Uterus (tissue), 4 donors: ENCODE results near the gene RBFOX1. TPM values are rescaled to one million over a fixed set of nuclear protein-coding genes. Genes with fewer than 3 reads are reported as not detected.

ENCODE experiments used
- DNase-seq, 2 donors: peaks; one replicate each; pipeline ENCODE4 v3.0.0-alpha.2; 2019 to 2020
- H3K27ac ChIP-seq, 2 donors: fragments of 200-600 bp; sonication (generic); 1 replicate in 1 of 2; 2 replicates in 1 of 2; pipeline ENCODE4 v1.5.1; 2016 to 2018
- H3K27me3 ChIP-seq, 2 donors: fragments of 200-600 bp; sonication (generic); one replicate each; pipeline ENCODE4 v1.5.1; 2018 to 2019; ENCODE audit warnings: control low read depth in 1 of 2
- H3K36me3 ChIP-seq, 2 donors: fragments of 200-600 bp; sonication (generic); one replicate each; pipeline ENCODE4 v1.5.1; 2019; ENCODE audit warnings: control low read depth in 1 of 2
- H3K4me1 ChIP-seq, 2 donors: fragments of 200-600 bp; sonication (generic); one replicate each; pipeline ENCODE4 v1.5.1; 2018 to 2019; ENCODE audit warnings: control low read depth in 1 of 2
- H3K4me3 ChIP-seq, 2 donors: fragments of 200-600 bp; sonication (generic); 1 replicate in 1 of 2; 2 replicates in 1 of 2; pipeline ENCODE4 v1.5.1; 2018 to 2019; ENCODE audit warnings: mild to moderate bottlenecking in 1 of 2
- H3K9me3 ChIP-seq, 2 donors: fragments of 200-600 bp; sonication (generic); one replicate each; pipeline ENCODE4 v1.5.1; 2019; ENCODE audit warnings: control low read depth in 1 of 2
- CTCF ChIP-seq, 4 experiments: fragments of 200-600 bp in 2 of 4; fragments of 450-650 bp in 2 of 4; sonication (generic) in 2 of 4; IDR thresholded peaks; one replicate each; pipeline ENCODE4 v1.5.1; 2016 to 2019; ENCODE audit warnings: antibody characterized with exemption in 4 of 4, mild to moderate bottlenecking in 2 of 4, moderate library complexity in 1 of 4
- POLR2A ChIP-seq, 2 donors: fragments of 450-650 bp; IDR thresholded peaks; one replicate each; pipeline ENCODE4 v1.6.1; 2016; ENCODE audit warnings: antibody characterized with exemption in 2 of 2, mild to moderate bottlenecking in 1 of 2, moderate library complexity in 1 of 2
- intact Hi-C: fragments of 100-400 bp; cut with DNase I; formaldehyde crosslinking; loops from one replicate; pipeline ENCODE4 v1.15.1; 2023; ENCODE audit warnings: low total_unique reads
- total RNA-seq, 4 donors: library from RNA; depleted of rRNA in 3 of 4; stranded (reverse); fragments of >200 nt in 3 of 4; gene quantifications; one replicate each; pipeline versions ENCODE4 v1.1.0 to v1.2.4, GENCODE V29; 2014 to 2023
- donor health status: DM: yes; HTN: yes; CAD: no.

Gene RBFOX1
- total RNA-seq, 4 donors from 2014 or later: 0.55 TPM; not detected in 3

GRCh38 chr16:7637446-7637845 is 304.8 kb downstream of the RBFOX1 start:
- Histone ChIP-seq H3K27me3 (no peaks in the 10 kb centered on the region), H3K9me3 (no peaks in the 10 kb centered on the region), H3K4me1 (no peaks in the 10 kb centered on the region), H3K36me3 (no peaks in the 10 kb centered on the region), H3K27ac (no peak overlapping the region), H3K4me3 (no peak overlapping the region)
- intact Hi-C loops: no loop called here
- TF ChIP-seq POLR2A (IDR thresholded peaks at IDR 0.05): no peak
- no peak for DNase-seq

DNA sequence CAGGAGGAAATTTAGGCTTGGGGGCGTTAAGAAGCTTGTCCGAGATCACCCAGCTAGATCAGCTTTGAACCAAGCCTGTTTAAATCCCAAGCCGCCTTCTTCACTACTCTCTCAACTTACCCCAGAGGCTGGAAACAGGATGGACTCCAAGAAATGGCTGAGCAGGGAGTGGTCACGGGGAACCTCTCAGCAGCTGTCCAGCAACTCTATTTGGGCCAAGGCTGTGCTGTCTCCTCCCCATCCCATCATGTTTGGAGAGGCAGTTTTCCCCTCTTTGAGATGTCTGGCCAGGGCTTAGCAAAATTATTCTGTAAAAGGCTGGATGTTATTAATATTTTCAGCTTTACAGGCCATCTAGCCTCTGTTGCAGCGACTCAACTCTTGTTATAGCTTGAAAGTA is 305.7 kb downstream of the RBFOX1 start:
- Histone ChIP-seq H3K27me3 (no peaks in the 10 kb centered on the region), H3K9me3 (no peaks in the 10 kb centered on the region), H3K4me3 (no peak overlapping the region), H3K36me3 (no peaks in the 10 kb centered on the region), H3K4me1 (no peaks in the 10 kb centered on the region), H3K27ac (no peak overlapping the region)
- no peak for TF ChIP-seq POLR2A (IDR thresholded peaks at IDR 0.05)
- TF ChIP-seq CTCF (IDR thresholded peaks at IDR 0.05): no peak
- DNase-seq: no peak
- intact Hi-C loops: no loop called here

DNA sequence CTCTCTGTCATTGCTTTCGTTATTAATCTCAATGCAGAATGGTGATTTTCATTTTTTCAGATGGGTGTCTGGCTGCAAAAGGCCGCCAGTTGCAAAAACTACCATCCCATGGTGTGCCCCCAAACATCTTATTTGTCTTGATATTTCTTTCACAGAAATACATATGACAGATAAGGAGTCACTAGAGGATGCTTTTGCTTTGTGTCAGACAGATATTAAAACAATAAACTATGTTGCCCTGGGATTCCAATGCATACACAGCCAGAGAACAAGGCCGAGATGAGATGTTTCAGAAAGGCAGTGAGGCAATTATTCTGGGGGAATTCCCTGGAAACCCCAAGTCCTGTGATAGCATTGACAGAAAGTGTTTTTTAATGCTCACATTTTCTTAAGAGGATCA is 307.7 kb downstream of the RBFOX1 start:
- no peaks in the 10 kb centered on the region for H3K4me1 ChIP-seq
- H3K9me3 ChIP-seq: no peaks in the 10 kb centered on the region
- H3K27me3 ChIP-seq: no peaks in the 10 kb centered on the region
- no peaks in the 10 kb centered on the region for H3K36me3 ChIP-seq
- no peak for DNase-seq
- no peak overlapping the region for H3K27ac ChIP-seq
- intact Hi-C loops: no loop called here
- H3K4me3 ChIP-seq: no peak overlapping the region
- TF ChIP-seq POLR2A (IDR thresholded peaks at IDR 0.05): no peak
- no peak for TF ChIP-seq CTCF (IDR thresholded peaks at IDR 0.05)

- H3K4me3 ChIP-seq: no peak overlapping the region
- H3K4me1 ChIP-seq: no peaks in the 10 kb centered on the region
- DNase-seq: no peak
- TF ChIP-seq CTCF (IDR thresholded peaks at IDR 0.05) (no peak), POLR2A (IDR thresholded peaks at IDR 0.05) (no peak)
- no peaks in the 10 kb centered on the region for H3K27me3 ChIP-seq
- H3K27ac ChIP-seq: no peak overlapping the region
- intact Hi-C loops: no loop called here
- H3K36me3 ChIP-seq: no peaks in the 10 kb centered on the region
- H3K9me3 ChIP-seq: no peaks in the 10 kb centered on the region
These were observed 311.5 kb downstream of the RBFOX1 start for GRCh38 chr16:7644176-7644575.

DNA sequence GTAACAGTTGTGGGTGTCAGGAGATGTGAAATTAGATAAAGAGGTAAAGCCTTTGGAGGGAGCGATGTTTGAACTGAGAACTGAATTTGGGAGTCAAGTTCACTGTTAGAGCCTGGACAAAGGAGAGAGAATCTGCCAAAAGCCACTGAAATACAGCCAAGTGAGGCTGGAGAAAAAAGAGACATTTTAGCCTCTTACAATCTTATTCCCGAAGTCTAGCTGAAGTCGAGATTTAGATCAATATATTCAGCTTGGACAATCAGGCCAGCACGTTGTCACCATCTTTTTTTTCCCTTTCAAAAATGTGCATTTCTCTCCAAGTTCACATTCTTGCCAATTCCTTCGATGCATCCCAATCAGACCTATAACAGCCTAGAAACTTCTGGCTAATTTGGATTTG is 312.2 kb downstream of the RBFOX1 start:
- no peak for DNase-seq
- Histone ChIP-seq H3K27me3 (no peaks in the 10 kb centered on the region), H3K4me3 (no peak overlapping the region), H3K9me3 (no peaks in the 10 kb centered on the region), H3K36me3 (no peaks in the 10 kb centered on the region), H3K4me1 (no peaks in the 10 kb centered on the region), H3K27ac (no peak overlapping the region)
- intact Hi-C loops: no loop called here
- TF ChIP-seq POLR2A (IDR thresholded peaks at IDR 0.05) (no peak), CTCF (IDR thresholded peaks at IDR 0.05) (no peak)

- Histone ChIP-seq H3K9me3 (no peaks in the 10 kb centered on the region), H3K4me1 (no peaks in the 10 kb centered on the region), H3K27me3 (no peaks in the 10 kb centered on the region), H3K4me3 (no peak overlapping the region), H3K36me3 (no peaks in the 10 kb centered on the region), H3K27ac (no peak overlapping the region)
- DNase-seq: no peak
- TF ChIP-seq CTCF (IDR thresholded peaks at IDR 0.05): no peak
- no peak for TF ChIP-seq POLR2A (IDR thresholded peaks at IDR 0.05)
- intact Hi-C loops: no loop called here
These were observed 314.3 kb downstream of the RBFOX1 start for GRCh38 chr16:7646821-7647500.
